GM12878 (cell line): Measurements from ENCODE around the gene AQP5. TPM values are rescaled to one million over a fixed set of nuclear protein-coding genes. Genes with fewer than 3 reads are reported as not detected.

Experiments used
- ATAC-seq: fragments of 200-7000 bp; cut with Tn5 transposase; 3 replicates; pipeline ENCODE4 v1.9.1; 2020; ENCODE audit warnings: mild to moderate bottlenecking, moderate library complexity
- BruUV-seq: library from RNA; stranded (reverse); fragments of 400-500 nt; replicated peaks from 2 replicates; lab custom pipeline; 2021; lab: Mats Ljungman, UMichigan
- CTCF ChIA-PET: fragments of 300-600 bp; sonication (Branson Sonifier 250); formaldehyde crosslinking; extraction: SDS; loops from one replicate; lab custom pipeline; 2021; ENCODE audit warnings: inconsistent platforms; lab: Yijun Ruan, JAX
- POLR2A ChIA-PET: fragments of 350-600 bp; formaldehyde crosslinking; extraction: SDS; loops from one replicate; lab custom pipeline; 2021; ENCODE audit warnings: inconsistent platforms; lab: Charles Lee
- RAD21 ChIA-PET: fragments of 300-600 bp; sonication (Branson Sonifier 250); formaldehyde crosslinking; loops from one replicate; lab custom pipeline; 2023; ENCODE audit warnings: antibody characterized with exemption; ENCODE audit not compliant: unreplicated experiment; lab: Charles Lee
- SMC1A ChIA-PET: fragments of 300-600 bp; sonication (Branson Sonifier 250); formaldehyde crosslinking; loops from one replicate; lab custom pipeline; 2023; ENCODE audit not compliant: unreplicated experiment, uncharacterized antibody; lab: Charles Lee
- DNase-seq: peaks from one replicate; pipeline ENCODE4 v3.0.0-alpha.2; 2011; ENCODE audit warnings: low read depth, low spot score
- FAIRE-seq: peaks from 3 replicates; lab custom pipeline; 2011; peaks lifted over from hg19 to GRCh38; lab: Jason Lieb, UNC
- H2AFZ ChIP-seq: 2 replicates; pipeline ENCODE4 v1.6.0; 2011; ENCODE audit warnings: low read depth, low read length, control low read depth; ENCODE audit not compliant: control insufficient read depth
- H3K27ac ChIP-seq: 2 replicates; pipeline ENCODE4 v1.5.1; 2011; ENCODE audit warnings: control low read depth; ENCODE audit not compliant: control insufficient read depth, insufficient read depth
- H3K27me3 ChIP-seq, 2 experiments: replicated peaks in 1 of 2; 2 replicates each; pipeline versions ENCODE4 v1.6.0 to v1.6.1; 2011; ENCODE audit warnings: low read length in 1 of 2; ENCODE audit not compliant: control insufficient read depth in 2 of 2, insufficient read depth in 2 of 2
- H3K36me3 ChIP-seq, 2 experiments: 2 replicates each; pipeline ENCODE4 v1.5.1; 2011; ENCODE audit warnings: low read length in 1 of 2; ENCODE audit not compliant: control insufficient read depth in 2 of 2, insufficient read depth in 2 of 2
- H3K4me1 ChIP-seq: 2 replicates; pipeline ENCODE4 v1.6.1; 2011; ENCODE audit warnings: mild to moderate bottlenecking, low read length, moderate library complexity, mixed read lengths; ENCODE audit not compliant: control insufficient read depth, insufficient read depth
- H3K4me2 ChIP-seq: 2 replicates; pipeline ENCODE4 v1.6.0; 2011; ENCODE audit warnings: control low read depth; ENCODE audit not compliant: control insufficient read depth, insufficient read depth
- H3K4me3 ChIP-seq: fragments of 200-600 bp; sonication (generic); 2 replicates; pipeline ENCODE4 v1.5.1; 2016
- H3K79me2 ChIP-seq: 2 replicates; pipeline ENCODE4 v1.6.0; 2011; ENCODE audit warnings: low read length; ENCODE audit not compliant: control insufficient read depth, insufficient read depth
- H3K9ac ChIP-seq: 2 replicates; pipeline ENCODE4 v1.8.0; 2011; ENCODE audit warnings: low read length, control low read depth, mixed read lengths; ENCODE audit not compliant: control insufficient read depth, insufficient read depth
- H3K9me3 ChIP-seq: replicated peaks from 3 replicates; pipeline ENCODE4 v1.5.1; 2011; ENCODE audit warnings: mild to moderate bottlenecking, low read length; ENCODE audit not compliant: control insufficient read depth, insufficient read depth
- H4K20me1 ChIP-seq: 2 replicates; pipeline ENCODE4 v1.6.0; 2011; ENCODE audit not compliant: control insufficient read depth, insufficient read depth
- BACH1 ChIP-seq: fragments of 450-650 bp; IDR thresholded peaks from 2 replicates; pipeline ENCODE4 v1.6.1; 2017; ENCODE audit warnings: mild to moderate bottlenecking, borderline replicate concordance
- NBN ChIP-seq: fragments of 450-650 bp; IDR thresholded peaks from 2 replicates; pipeline ENCODE4 v1.6.1; 2016
- NFXL1 ChIP-seq: fragments of 450-650 bp; IDR thresholded peaks from 2 replicates; pipeline ENCODE4 v1.6.1; 2017; ENCODE audit warnings: antibody characterized with exemption, mild to moderate bottlenecking, borderline replicate concordance
- POLR2AphosphoS2 ChIP-seq: IDR thresholded peaks from 2 replicates; pipeline ENCODE4 v1.6.1; 2011; ENCODE audit warnings: low read depth, mild to moderate bottlenecking, low read length, improper control_type of control experiment, moderate library complexity
- RUNX3 ChIP-seq: IDR thresholded peaks from 2 replicates; pipeline ENCODE4 v1.6.1; 2012; ENCODE audit warnings: low read length, inconsistent platforms
- WGBS: methylation state at CpG from one replicate; pipeline ENCODE4 v1.1.6; 2016; ENCODE audit warnings: low lambda C conversion rate; ENCODE audit not compliant: insufficient replicate concordance, insufficient coverage; ENCODE audit errors: missing lambda C conversion rate; 5-methylcytosine and 5-hydroxymethylcytosine counted together
- in situ Hi-C: fragments of 300-500 bp; cut with MboI; formaldehyde crosslinking; loops from 9 replicates; pipeline ENCODE4 v1.14.3; 2018; ENCODE audit warnings: mixed read lengths
- intact Hi-C: fragments of 100-400 bp; cut with micrococcal nuclease; formaldehyde crosslinking; loops from one replicate; pipeline ENCODE4 v1.14.2; 2022; ENCODE audit not compliant: unreplicated experiment
- polyA plus RNA-seq, 11 experiments: library from polyadenylated mRNA; depleted of rRNA in 4 of 11; unstranded in 6 of 11; stranded (reverse) in 5 of 11; fragments of >200 nt; fragmentation: Nextera tagmentation in 4 of 11; fragmentation: Illumina TruSeq in 1 of 11; extraction: Ambion mirVana in 4 of 11; extraction: Trizol in 1 of 11; gene quantifications; 1 replicate in 1 of 11; 2 replicates in 10 of 11; pipeline versions ENCODE4 v1.2.1 to v1.2.3, GENCODE V29; 2011 to 2016; ENCODE audit warnings: inconsistent platforms in 2 of 11, missing spikeins in 2 of 11, low read depth in 1 of 11
- total RNA-seq, 4 experiments: library from RNA; depleted of rRNA in 3 of 4; stranded (reverse); fragments of >200 nt in 3 of 4; fragmentation: Illumina TruSeq in 1 of 4; extraction: Trizol in 1 of 4; gene quantifications; 2 replicates each; pipeline versions ENCODE4 v1.2.1 to v1.2.3, GENCODE V29; 2013 to 2021
- TF ChIP-seq, protein P1 (sequence below): fragments of 450-650 bp; IDR thresholded peaks from 2 replicates; pipeline ENCODE4 v1.6.1; 2016; ENCODE audit warnings: mild to moderate bottlenecking, moderate library complexity, borderline replicate concordance
- TF ChIP-seq, protein P2 (sequence below): fragments of 450-650 bp; IDR thresholded peaks from 2 replicates; pipeline ENCODE4 v1.6.1; 2017; ENCODE audit warnings: mild to moderate bottlenecking, moderate library complexity
- TF ChIP-seq, protein P3 (sequence below): IDR thresholded peaks from 2 replicates; pipeline ENCODE4 v1.6.1; 2012; ENCODE audit warnings: mild to moderate bottlenecking, low read depth, low read length

AQP5 gene
- total and polyA plus RNA-seq, 10 of the 15 experiments (the other 5 are each of a cell fraction or from before 2014, with no cell fraction given), result not detected

DNA sequence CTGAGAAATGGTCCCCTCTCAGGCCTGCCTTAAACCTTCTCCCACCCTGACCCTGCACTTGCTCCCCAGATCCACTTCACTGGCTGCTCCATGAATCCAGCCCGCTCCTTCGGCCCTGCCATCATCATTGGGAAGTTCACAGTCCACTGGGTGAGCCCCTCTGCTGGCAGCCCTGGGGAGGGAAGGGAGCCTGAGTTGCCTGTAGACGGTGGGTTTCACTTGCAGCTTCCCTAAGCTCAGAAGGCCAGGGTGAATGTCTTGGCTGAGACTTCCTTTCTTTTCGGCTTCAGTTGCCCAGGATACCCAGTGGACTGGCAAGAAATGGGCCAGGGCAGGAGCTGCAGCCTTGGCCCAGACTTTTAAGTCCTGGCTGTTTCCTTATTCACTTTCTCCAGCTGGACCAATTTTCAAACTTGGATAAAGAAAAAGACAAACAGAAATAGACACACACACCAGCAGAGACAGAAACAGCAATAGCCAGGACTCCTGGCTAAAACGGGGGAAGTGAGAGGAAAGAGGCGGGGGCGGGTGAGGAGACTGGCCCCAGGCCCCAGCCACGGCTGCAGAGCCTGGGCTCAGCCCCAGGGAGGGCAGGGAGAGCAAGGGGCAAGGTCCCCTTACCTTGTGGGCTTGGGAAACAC is 13.1 kb downstream of the AQP5 start:
- TF ChIP-seq POLR2AphosphoS2 (no peak), NBN (no peak), BACH1 (no peak), NFXL1 (no peak), RUNX3 (no peak)
- TF ChIP-seq, protein P1, sequence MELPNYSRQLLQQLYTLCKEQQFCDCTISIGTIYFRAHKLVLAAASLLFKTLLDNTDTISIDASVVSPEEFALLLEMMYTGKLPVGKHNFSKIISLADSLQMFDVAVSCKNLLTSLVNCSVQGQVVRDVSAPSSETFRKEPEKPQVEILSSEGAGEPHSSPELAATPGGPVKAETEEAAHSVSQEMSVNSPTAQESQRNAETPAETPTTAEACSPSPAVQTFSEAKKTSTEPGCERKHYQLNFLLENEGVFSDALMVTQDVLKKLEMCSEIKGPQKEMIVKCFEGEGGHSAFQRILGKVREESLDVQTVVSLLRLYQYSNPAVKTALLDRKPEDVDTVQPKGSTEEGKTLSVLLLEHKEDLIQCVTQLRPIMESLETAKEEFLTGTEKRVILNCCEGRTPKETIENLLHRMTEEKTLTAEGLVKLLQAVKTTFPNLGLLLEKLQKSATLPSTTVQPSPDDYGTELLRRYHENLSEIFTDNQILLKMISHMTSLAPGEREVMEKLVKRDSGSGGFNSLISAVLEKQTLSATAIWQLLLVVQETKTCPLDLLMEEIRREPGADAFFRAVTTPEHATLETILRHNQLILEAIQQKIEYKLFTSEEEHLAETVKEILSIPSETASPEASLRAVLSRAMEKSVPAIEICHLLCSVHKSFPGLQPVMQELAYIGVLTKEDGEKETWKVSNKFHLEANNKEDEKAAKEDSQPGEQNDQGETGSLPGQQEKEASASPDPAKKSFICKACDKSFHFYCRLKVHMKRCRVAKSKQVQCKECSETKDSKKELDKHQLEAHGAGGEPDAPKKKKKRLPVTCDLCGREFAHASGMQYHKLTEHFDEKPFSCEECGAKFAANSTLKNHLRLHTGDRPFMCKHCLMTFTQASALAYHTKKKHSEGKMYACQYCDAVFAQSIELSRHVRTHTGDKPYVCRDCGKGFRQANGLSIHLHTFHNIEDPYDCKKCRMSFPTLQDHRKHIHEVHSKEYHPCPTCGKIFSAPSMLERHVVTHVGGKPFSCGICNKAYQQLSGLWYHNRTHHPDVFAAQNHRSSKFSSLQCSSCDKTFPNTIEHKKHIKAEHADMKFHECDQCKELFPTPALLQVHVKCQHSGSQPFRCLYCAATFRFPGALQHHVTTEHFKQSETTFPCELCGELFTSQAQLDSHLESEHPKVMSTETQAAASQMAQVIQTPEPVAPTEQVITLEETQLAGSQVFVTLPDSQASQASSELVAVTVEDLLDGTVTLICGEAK, result no peak
- TF ChIP-seq, protein P2, sequence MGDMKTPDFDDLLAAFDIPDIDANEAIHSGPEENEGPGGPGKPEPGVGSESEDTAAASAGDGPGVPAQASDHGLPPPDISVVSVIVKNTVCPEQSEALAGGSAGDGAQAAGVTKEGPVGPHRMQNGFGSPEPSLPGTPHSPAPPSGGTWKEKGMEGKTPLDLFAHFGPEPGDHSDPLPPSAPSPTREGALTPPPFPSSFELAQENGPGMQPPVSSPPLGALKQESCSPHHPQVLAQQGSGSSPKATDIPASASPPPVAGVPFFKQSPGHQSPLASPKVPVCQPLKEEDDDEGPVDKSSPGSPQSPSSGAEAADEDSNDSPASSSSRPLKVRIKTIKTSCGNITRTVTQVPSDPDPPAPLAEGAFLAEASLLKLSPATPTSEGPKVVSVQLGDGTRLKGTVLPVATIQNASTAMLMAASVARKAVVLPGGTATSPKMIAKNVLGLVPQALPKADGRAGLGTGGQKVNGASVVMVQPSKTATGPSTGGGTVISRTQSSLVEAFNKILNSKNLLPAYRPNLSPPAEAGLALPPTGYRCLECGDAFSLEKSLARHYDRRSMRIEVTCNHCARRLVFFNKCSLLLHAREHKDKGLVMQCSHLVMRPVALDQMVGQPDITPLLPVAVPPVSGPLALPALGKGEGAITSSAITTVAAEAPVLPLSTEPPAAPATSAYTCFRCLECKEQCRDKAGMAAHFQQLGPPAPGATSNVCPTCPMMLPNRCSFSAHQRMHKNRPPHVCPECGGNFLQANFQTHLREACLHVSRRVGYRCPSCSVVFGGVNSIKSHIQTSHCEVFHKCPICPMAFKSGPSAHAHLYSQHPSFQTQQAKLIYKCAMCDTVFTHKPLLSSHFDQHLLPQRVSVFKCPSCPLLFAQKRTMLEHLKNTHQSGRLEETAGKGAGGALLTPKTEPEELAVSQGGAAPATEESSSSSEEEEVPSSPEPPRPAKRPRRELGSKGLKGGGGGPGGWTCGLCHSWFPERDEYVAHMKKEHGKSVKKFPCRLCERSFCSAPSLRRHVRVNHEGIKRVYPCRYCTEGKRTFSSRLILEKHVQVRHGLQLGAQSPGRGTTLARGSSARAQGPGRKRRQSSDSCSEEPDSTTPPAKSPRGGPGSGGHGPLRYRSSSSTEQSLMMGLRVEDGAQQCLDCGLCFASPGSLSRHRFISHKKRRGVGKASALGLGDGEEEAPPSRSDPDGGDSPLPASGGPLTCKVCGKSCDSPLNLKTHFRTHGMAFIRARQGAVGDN, result no peak
- TF ChIP-seq, protein P3, sequence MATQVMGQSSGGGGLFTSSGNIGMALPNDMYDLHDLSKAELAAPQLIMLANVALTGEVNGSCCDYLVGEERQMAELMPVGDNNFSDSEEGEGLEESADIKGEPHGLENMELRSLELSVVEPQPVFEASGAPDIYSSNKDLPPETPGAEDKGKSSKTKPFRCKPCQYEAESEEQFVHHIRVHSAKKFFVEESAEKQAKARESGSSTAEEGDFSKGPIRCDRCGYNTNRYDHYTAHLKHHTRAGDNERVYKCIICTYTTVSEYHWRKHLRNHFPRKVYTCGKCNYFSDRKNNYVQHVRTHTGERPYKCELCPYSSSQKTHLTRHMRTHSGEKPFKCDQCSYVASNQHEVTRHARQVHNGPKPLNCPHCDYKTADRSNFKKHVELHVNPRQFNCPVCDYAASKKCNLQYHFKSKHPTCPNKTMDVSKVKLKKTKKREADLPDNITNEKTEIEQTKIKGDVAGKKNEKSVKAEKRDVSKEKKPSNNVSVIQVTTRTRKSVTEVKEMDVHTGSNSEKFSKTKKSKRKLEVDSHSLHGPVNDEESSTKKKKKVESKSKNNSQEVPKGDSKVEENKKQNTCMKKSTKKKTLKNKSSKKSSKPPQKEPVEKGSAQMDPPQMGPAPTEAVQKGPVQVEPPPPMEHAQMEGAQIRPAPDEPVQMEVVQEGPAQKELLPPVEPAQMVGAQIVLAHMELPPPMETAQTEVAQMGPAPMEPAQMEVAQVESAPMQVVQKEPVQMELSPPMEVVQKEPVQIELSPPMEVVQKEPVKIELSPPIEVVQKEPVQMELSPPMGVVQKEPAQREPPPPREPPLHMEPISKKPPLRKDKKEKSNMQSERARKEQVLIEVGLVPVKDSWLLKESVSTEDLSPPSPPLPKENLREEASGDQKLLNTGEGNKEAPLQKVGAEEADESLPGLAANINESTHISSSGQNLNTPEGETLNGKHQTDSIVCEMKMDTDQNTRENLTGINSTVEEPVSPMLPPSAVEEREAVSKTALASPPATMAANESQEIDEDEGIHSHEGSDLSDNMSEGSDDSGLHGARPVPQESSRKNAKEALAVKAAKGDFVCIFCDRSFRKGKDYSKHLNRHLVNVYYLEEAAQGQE, result no peak
- DNase-seq, result no peak
- no TSS peak for BruUV-seq
- 48% methylated on average over 8 of the region's 8 CpGs for WGBS
- ChIA-PET RAD21 (interaction anchor here (1.0 kb wide), 1 partner anchor 64 kb away, joined by 3 read pairs; no protein-coding TSS in a partner anchor), CTCF (interaction anchor here (0.8 to 1.6 kb wide), 2 partner anchors 9 to 100 kb away, joined by 3 to 4 read pairs; no protein-coding TSS in a partner anchor), POLR2A (no interaction called here), SMC1A (no interaction called here)
- H3K9ac ChIP-seq, result no peak overlapping the region
- intact Hi-C loops (no loop called here), in situ Hi-C loops (loop anchor here (5.0 kb wide), 1 partner anchor 93 kb away; no protein-coding TSS in a partner anchor)
- no peaks in the 10 kb centered on the region for H3K4me1 ChIP-seq
- H2AFZ ChIP-seq, result no peak overlapping the region
- no peaks in the 10 kb centered on the region for H3K36me3 ChIP-seq
- peaks cover 0 to 1% of the 10 kb centered on the region in 2 experiments; a peak in 1 of 4 replicates for H3K27me3 ChIP-seq
- peak; percentile 13; the same call in 2 of the 3 replicates for ATAC-seq
- H3K4me2 ChIP-seq, result no peak overlapping the region
- H4K20me1 ChIP-seq, result no peaks in the 10 kb centered on the region
- no peaks in the 10 kb centered on the region for H3K79me2 ChIP-seq
- no peak for FAIRE-seq
- no peaks in the 10 kb centered on the region for H3K9me3 ChIP-seq
- H3K27ac ChIP-seq, result no peak overlapping the region
- no peak overlapping the region for H3K4me3 ChIP-seq
